ENCODE data around the gene HINFP.
A peak's percentile ranks its signal among the peaks of the same experiment; 100 is the strongest.

The HINFP gene

GRCh38 chr11:119107538-119108145 lies 13.7 kb upstream of the HINFP start:
- peak; percentile 43 for ATAC-seq
- TF ChIP-seq POU6F1 (CRISPR knock-in tag; IDR thresholded peaks at IDR 0.05; ENCODE audit: borderline replicate concordance, low read depth) (no peak), PATZ1 (CRISPR knock-in tag; IDR thresholded peaks at IDR 0.05; ENCODE audit: borderline replicate concordance) (no peak), TSHZ2 (CRISPR knock-in tag; IDR thresholded peaks at IDR 0.05) (no peak), TCF4 (CRISPR knock-in tag; IDR thresholded peaks at IDR 0.05; ENCODE audit: borderline replicate concordance) (no peak), CREB5 (CRISPR knock-in tag; IDR thresholded peaks at IDR 0.05; ENCODE audit: low read depth) (no peak), ZNF8 (CRISPR knock-in tag; IDR thresholded peaks at IDR 0.05) (no peak), PPARA (CRISPR knock-in tag; IDR thresholded peaks at IDR 0.05; ENCODE audit: borderline replicate concordance) (no peak), CSDC2 (CRISPR knock-in tag; IDR thresholded peaks at IDR 0.05) (no peak), OSR1 (CRISPR knock-in tag; IDR thresholded peaks at IDR 0.05) (no peak), RARB (CRISPR knock-in tag; IDR thresholded peaks at IDR 0.05) (no peak), ISL1 (CRISPR knock-in tag; IDR thresholded peaks at IDR 0.05) (no peak), SNAI2 (CRISPR knock-in tag; IDR thresholded peaks at IDR 0.05) (no peak), ZFP3 (CRISPR knock-in tag; IDR thresholded peaks at IDR 0.05) (no peak)

- ATAC-seq: no peak
- TF ChIP-seq BACH2 (CRISPR knock-in tag; IDR thresholded peaks at IDR 0.05; ENCODE audit: borderline replicate concordance): no peak
- no peak for TF ChIP-seq ZC3H10 (CRISPR knock-in tag; IDR thresholded peaks at IDR 0.05)
- no peak for TF ChIP-seq RARB (CRISPR knock-in tag; IDR thresholded peaks at IDR 0.05)
- no peak for TF ChIP-seq PPARA (CRISPR knock-in tag; IDR thresholded peaks at IDR 0.05; ENCODE audit: borderline replicate concordance)
- no peak for TF ChIP-seq CSDC2 (CRISPR knock-in tag; IDR thresholded peaks at IDR 0.05)
- TF ChIP-seq GLIS3 (CRISPR knock-in tag; IDR thresholded peaks at IDR 0.05): no peak
- TF ChIP-seq CSRNP3 (CRISPR knock-in tag; IDR thresholded peaks at IDR 0.05): no peak
- no peak for TF ChIP-seq PATZ1 (CRISPR knock-in tag; IDR thresholded peaks at IDR 0.05; ENCODE audit: borderline replicate concordance)
- TF ChIP-seq ZNF565 (CRISPR knock-in tag; conservative IDR thresholded peaks at IDR 0.05; ENCODE audit: low read depth): no peak
- TF ChIP-seq CREB5 (CRISPR knock-in tag; IDR thresholded peaks at IDR 0.05; ENCODE audit: low read depth): no peak
- TF ChIP-seq ARNTL (CRISPR knock-in tag; IDR thresholded peaks at IDR 0.05; ENCODE audit: borderline replicate concordance, low read depth): no peak
- no peak for TF ChIP-seq ESRRG (CRISPR knock-in tag; IDR thresholded peaks at IDR 0.05)
- TF ChIP-seq ISL1 (CRISPR knock-in tag; IDR thresholded peaks at IDR 0.05): no peak
- no peak for TF ChIP-seq ZNF8 (CRISPR knock-in tag; IDR thresholded peaks at IDR 0.05)
These were observed 13.1 kb upstream of the HINFP start for GRCh38 chr11:119108146-119108856.
